Kidney (tissue), 22 donors: ENCODE measurements around the gene YJU2. TPM values are rescaled to one million over a fixed set of nuclear protein-coding genes. Genes with fewer than 3 reads are reported as not detected.

Experiments used
- DNase-seq, 5 donors: peaks; one replicate each; pipeline ENCODE4 v3.0.0-alpha.2; 2013 to 2020
- FAIRE-seq: peaks from 2 replicates; lab custom pipeline; 2012; peaks lifted over from hg19 to GRCh38; lab: Jason Lieb, UNC
- H3K27ac ChIP-seq, 2 donors: one replicate each; pipeline ENCODE4 v1.7.0; 2013; ENCODE audit warnings: low read depth in 2 of 2, low read length in 2 of 2, inconsistent platforms in 1 of 2
- H3K27me3 ChIP-seq: one replicate; pipeline ENCODE4 v1.7.1; 2013; ENCODE audit warnings: low read length, inconsistent platforms; ENCODE audit not compliant: control insufficient read depth, insufficient read depth
- H3K36me3 ChIP-seq, 3 donors: one replicate each; pipeline versions ENCODE4 v1.7.0 to v1.7.1; 2013; ENCODE audit warnings: low read length in 3 of 3, control low read depth in 1 of 3, inconsistent platforms in 1 of 3; ENCODE audit not compliant: insufficient read depth in 3 of 3, control insufficient read depth in 2 of 3
- H3K4me1 ChIP-seq, 3 donors: one replicate each; pipeline versions ENCODE4 v1.7.0 to v1.7.1; 2013; ENCODE audit warnings: low read length in 3 of 3, inconsistent platforms in 1 of 3, low read depth in 1 of 3; ENCODE audit not compliant: control insufficient read depth in 2 of 3, insufficient read depth in 2 of 3
- H3K4me3 ChIP-seq, 3 donors: one replicate each; pipeline versions ENCODE4 v1.7.0 to v1.8.1; 2013; ENCODE audit warnings: low read length in 3 of 3, control low read depth in 1 of 3, inconsistent platforms in 1 of 3
- H3K9ac ChIP-seq, 3 donors: one replicate each; pipeline versions ENCODE4 v1.7.0 to v1.7.1; 2013; ENCODE audit warnings: low read length in 3 of 3, control low read depth in 1 of 3, inconsistent platforms in 1 of 3
- H3K9me3 ChIP-seq, 3 donors: one replicate each; pipeline versions ENCODE4 v1.7.0 to v1.7.1; 2013; ENCODE audit warnings: low read length in 3 of 3, control low read depth in 1 of 3, inconsistent platforms in 1 of 3; ENCODE audit not compliant: control insufficient read depth in 2 of 3, insufficient read depth in 1 of 3
- CTCF ChIP-seq: IDR thresholded peaks from 3 replicates; pipeline ENCODE4 v1.5.1; 2012; ENCODE audit warnings: mild to moderate bottlenecking, moderate library complexity, borderline replicate concordance; ENCODE audit not compliant: insufficient read depth; ENCODE audit errors: extremely low read depth
- intact Hi-C: fragments of 100-400 bp; cut with DNase I; formaldehyde crosslinking; loops from one replicate; pipeline ENCODE4 v1.11.1; 2022
- long read RNA-seq, 10 donors: library from polyadenylated mRNA in 1 of 10; unstranded in 1 of 10; transcript quantifications; one replicate each; pipeline ENCODE4 v2.0.0 and lab custom pipeline, GENCODE V29; 2021 to 2026
- polyA plus RNA-seq: library from polyadenylated mRNA; stranded (reverse); fragments of 350-450 nt; fragmentation: Illumina TruSeq; extraction: RNeasy Lipid Tissue Mini Kit (QIAGEN cat#74804); gene quantifications from one replicate; pipeline ENCODE4 v1.2.3, GENCODE V29; 2014; ENCODE audit warnings: low read depth, low replicate concordance; ENCODE audit not compliant: insufficient read depth
- total RNA-seq: library from RNA; stranded (reverse); fragmentation: NEBNext Ultra II Directional; extraction: Animal tissue kit (Norgen Biotek cat#: 25700); gene quantifications from one replicate; pipeline ENCODE4 v1.2.1, GENCODE V29; 2021
- donor health status: control.
- donor health status: control.
- donor health status: control.
- donor health status: control.
- donor health status: control.
- donor health status: DM: yes; HTN: yes; CAD: no.
- donor health status: Normal renal cell carcinoma (clear cell type).

The YJU2 gene
- total RNA-seq (22.5 TPM), polyA plus RNA-seq (26.0 TPM)
- long read RNA-seq, donor 1, partial matches to known transcripts = 0 of 9 reads
- long read RNA-seq, donor 1, other reads (novel, unspliced or antisense) = 6 of 9 reads
- long read RNA-seq, donor 2, partial matches to known transcripts = 0 of 17 reads
- long read RNA-seq, donor 2, other reads (novel, unspliced or antisense) = 14 of 17 reads
- long read RNA-seq, donor 3, transcript YJU2-201 (8 exons, 1,434 nt) = major isoform, 5 of 5 reads
- long read RNA-seq, donor 3, partial matches to known transcripts = 0 of 5 reads
- long read RNA-seq, donor 3, other reads (novel, unspliced or antisense) = 0 of 5 reads
- long read RNA-seq, donor 4, transcript YJU2-201 (8 exons, 1,434 nt) = major isoform, 6 of 6 reads
- long read RNA-seq, donor 4, partial matches to known transcripts = 0 of 6 reads
- long read RNA-seq, donor 4, other reads (novel, unspliced or antisense) = 0 of 6 reads
- long read RNA-seq, donor 5 = 0 reads
- long read RNA-seq, donor 6, partial matches to known transcripts = 0 of 2 reads
- long read RNA-seq, donor 6, other reads (novel, unspliced or antisense) = 0 of 2 reads
- long read RNA-seq, donor 7, transcript YJU2-201 (8 exons, 1,434 nt) = major isoform, 14 of 16 reads
- long read RNA-seq, donor 7, partial matches to known transcripts = 1 of 16 reads
- long read RNA-seq, donor 7, other reads (novel, unspliced or antisense) = 1 of 16 reads
- long read RNA-seq, donor 8, transcript YJU2-201 (8 exons, 1,434 nt) = major isoform, 7 of 29 reads
- long read RNA-seq, donor 8, partial matches to known transcripts = 22 of 29 reads
- long read RNA-seq, donor 8, other reads (novel, unspliced or antisense) = 0 of 29 reads
- long read RNA-seq, donor 9, transcript YJU2-201 (8 exons, 1,434 nt) = major isoform, 6 of 6 reads
- long read RNA-seq, donor 9, partial matches to known transcripts = 0 of 6 reads
- long read RNA-seq, donor 9, other reads (novel, unspliced or antisense) = 0 of 6 reads
- long read RNA-seq, donor 10, transcript YJU2-201 (8 exons, 1,434 nt) = major isoform, 5 of 5 reads
- long read RNA-seq, donor 10, partial matches to known transcripts = 0 of 5 reads
- long read RNA-seq, donor 10, other reads (novel, unspliced or antisense) = 0 of 5 reads

- DNase-seq (peak; percentile 99 to 100 (median 100)), FAIRE-seq (peak; percentile 35)
- TF ChIP-seq CTCF = peak; percentile 46
- Histone ChIP-seq H3K36me3 (peaks cover 2 to 24% (median 14%) of the 10 kb centered on the region in 3 donors), H3K9me3 (no peaks in the 10 kb centered on the region), H3K27ac (peak within 1 kb of the TSS; percentile 92 to 97), H3K4me3 (peak within 1 kb of the TSS; percentile 95 to 100 (median 100)), H3K27me3 (no peaks in the 10 kb centered on the region), H3K9ac (peak within 1 kb of the TSS; percentile 80 to 99 (median 94)), H3K4me1 (peaks cover 0 to 5% (median 4%) of the 10 kb centered on the region in 3 donors)
- intact Hi-C loops = no loop called here
These were observed at the start of gene YJU2 for GRCh38 chr19:4246767-4247593. YJU2 (plus strand) TSS chr19:4247080; CDS start chr19:4247147, 67 bp downstream.

- Histone ChIP-seq H3K4me1 (no peaks in the 10 kb centered on the region), H3K9ac (no peak overlapping the region), H3K4me3 (no peak overlapping the region), H3K27ac (no peak overlapping the region), H3K9me3 (no peaks in the 10 kb centered on the region), H3K27me3 (no peaks in the 10 kb centered on the region), H3K36me3 (no peaks in the 10 kb centered on the region)
- FAIRE-seq = no peak
- TF ChIP-seq CTCF = no peak
- intact Hi-C loops = no loop called here
- DNase-seq = no peak
These were observed 49.7 kb upstream of the YJU2 start for GRCh38 chr19:4197228-4197624.
